PC-9 (cell line): ENCODE results near the gene SLC22A14.

Experiments
- CTCF ChIP-seq: fragments of 200-600 bp; sonication (generic); conservative IDR thresholded peaks from 2 replicates; pipeline ENCODE4 v1.6.1; 2017; ENCODE audit warnings: mixed run types, antibody characterized with exemption, mild to moderate bottlenecking, moderate library complexity
- EZH2 ChIP-seq: fragments of 200-600 bp; sonication (generic); IDR thresholded peaks from 2 replicates; pipeline ENCODE4 v1.8.0; 2017; ENCODE audit warnings: antibody characterized with exemption, low read depth

- TF ChIP-seq CTCF, result no peak
- no peak for TF ChIP-seq EZH2
These were observed 34.5 kb downstream of the SLC22A14 start for GRCh38 chr3:38316356-38317191.
